Activated naive CD4-positive, alpha-beta T cell treated with anti-CD3 and anti-CD28 coated beads, Interleukin-2, amount 50 U/mL, for 16 hours (primary cell): Measurements from ENCODE around the gene LEKR1.
"Not testable (repeated sequence)": the region's sequence is repeated elsewhere in the genome, so short reads cannot be mapped to it uniquely, and the experiment has no call there.

Experiments
- DNase-seq: peaks from one replicate; pipeline ENCODE4 v3.0.0-alpha.2; 2020

Gene LEKR1

DNA sequence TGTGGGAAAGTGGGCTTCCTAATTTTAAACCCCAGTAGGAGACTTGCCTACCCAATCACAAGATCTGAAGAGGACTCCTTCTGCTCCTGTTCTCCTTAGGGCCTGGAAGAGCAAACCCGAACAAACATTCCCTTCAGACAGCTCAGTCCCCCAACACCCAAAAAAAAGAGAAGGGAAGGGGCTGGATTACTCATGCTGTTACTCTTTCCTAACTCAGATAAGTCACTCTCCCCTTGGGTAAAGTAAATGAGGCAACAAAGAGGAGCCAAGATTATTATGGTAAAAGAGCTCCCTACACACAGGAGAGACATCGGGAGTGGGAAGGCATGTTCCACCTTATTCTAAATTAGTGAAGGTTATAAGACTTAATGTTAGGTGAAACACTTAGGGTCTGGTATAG, 18.1 kb upstream of the LEKR1 start:
- no peak for DNase-seq

DNA sequence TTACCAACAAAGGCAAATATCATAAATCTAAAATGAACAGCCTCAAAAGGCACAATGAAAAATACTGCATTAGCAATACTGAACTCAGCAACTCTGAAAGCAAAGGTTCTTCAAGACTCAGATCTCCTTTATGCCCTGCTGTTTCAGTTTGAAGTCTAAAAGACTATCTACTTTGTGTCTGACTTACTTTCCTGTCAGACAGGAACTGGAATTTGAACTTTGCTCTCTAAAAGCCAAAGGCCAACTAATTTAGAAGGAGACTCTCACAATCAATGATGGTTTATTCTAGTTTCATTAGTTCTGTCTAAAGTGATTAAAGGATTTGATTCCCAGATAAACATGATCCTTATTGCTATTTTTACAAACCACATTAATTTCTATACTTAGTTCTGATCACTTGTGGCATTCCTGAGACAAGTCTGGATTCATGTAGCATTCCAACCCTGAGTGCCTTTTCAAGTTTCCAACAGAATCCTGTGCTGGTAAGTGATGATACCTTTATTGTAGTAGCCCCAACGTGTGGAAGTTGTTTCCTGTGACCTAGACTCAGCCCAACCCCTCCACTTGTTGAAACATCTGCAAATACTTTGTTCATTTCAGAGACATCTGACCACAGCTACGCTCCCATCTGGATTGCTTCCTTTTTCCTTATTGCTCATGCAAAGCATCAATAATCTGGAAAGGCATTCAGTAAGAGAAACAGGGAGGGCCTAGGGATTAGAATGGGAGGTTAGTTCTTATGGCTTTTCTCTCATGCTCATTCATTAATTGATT, 14.9 kb upstream of the LEKR1 start:
- DNase-seq, result no peak

DNA sequence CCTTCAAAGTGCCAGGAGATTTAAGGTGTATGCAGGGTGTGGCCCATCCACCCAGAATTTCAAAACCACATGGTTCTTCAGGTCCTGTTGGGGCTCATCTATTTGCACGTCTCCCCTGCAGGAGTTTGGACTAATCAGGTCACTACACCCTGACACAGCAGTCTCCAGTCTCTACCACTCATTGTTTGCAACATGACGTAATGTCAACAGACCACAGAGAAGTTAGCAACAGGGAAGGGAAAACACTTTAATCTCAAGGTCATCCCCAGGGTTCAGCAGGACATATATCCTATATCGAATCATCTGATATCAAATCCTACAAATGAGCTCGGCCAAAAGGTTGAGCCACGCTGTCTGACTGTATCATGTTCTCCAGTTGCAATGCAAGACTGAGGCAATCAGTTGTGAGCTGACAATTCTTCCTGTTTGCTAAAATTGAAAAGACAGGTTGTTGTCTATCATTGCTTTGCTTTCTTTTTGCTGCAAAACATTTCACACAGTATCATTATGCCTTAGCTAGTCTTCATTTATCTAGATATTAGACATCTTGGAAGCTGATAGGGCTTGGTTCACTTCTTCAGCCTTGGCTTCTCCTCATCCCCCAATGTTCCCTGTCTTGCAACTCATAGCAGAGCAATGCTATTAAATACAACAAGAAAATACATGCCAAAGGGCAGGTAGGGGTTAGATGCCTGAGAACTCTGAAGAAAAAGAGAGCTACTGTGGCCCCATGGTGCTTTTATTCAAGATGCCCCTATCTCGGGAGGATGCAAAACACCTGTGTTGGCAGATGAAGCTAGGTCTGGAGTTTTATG, 13.4 kb upstream of the LEKR1 start:
- no peak for DNase-seq

GRCh38 chr3:156814295-156814694, 11.9 kb upstream of the LEKR1 start:
- no peak for DNase-seq

DNA sequence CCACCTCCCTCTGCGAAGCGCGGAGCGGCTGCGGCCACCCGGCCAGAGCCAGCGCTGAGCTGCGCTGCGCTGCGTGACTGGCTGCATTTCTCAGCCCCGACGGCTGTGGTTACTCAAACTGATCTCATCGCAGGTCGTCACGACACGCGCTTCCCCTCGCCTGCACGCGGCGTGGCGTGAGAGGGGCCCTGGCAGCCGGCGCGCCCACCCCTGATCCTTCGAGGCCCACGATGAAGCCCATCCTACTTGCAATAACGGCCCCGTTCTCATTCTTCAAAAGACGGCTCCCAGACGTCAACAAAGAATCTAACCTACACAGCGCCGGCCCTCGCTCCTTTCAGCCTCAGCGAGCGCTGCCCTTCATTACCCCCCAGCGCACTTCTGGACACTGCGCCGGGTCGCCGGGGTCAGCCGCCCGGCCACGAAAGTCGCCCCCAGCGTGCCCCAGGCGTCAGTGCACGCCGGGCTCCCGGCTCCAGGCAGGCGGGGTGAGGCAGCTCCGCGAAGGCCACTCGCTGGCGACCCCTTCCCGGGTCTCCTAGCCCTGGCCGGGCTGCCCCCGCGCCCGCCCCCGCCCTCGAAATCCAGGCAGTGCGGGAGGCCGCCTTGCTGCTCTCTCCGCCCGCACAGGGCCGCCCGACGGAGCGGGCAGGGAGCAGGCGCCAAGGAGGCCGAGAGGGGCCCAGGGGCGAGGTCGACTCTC, 9.9 kb upstream of the LEKR1 start:
- peak; percentile 56 for DNase-seq

DNA sequence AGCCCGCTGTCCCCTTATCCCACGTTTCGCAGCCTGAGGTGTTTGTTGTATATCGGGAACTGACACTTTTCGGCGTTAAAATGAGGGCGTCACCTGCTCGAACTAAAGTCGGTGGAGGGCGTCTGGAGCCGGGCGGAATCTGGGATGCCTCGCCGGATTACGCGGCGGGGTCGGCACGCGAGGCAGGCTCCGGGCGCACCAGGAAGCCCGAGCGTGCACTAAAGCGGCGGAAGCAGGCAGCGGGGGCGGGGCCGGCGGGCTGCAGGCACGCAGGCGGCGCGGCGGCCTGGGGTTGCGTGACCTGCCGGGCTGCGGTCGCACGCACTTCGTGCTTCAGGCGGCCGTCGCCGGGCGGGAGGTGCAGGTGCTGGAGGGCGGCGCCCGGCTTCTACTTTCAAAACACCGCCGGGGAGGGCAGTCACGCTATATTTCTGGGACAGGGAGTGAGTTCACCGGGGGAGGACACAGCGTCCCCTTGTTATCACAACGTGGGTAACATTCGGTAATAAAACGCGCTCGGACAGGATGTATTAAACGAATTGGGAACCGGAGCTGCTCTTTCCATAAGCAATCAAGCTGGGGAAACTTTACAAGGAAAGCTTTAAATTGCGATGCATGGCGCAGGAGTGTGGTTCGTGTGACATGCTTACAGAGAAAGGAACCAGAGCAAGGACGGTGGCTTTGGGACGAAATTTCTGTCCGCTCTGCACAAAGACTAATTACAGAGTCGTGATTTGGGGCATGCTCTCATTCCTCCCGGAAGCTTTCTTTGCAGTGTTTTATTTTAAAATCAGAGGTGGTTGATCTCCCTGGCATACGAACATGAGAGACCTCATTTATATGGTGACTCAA, 9.1 kb upstream of the LEKR1 start:
- peak; percentile 94 for DNase-seq

DNA sequence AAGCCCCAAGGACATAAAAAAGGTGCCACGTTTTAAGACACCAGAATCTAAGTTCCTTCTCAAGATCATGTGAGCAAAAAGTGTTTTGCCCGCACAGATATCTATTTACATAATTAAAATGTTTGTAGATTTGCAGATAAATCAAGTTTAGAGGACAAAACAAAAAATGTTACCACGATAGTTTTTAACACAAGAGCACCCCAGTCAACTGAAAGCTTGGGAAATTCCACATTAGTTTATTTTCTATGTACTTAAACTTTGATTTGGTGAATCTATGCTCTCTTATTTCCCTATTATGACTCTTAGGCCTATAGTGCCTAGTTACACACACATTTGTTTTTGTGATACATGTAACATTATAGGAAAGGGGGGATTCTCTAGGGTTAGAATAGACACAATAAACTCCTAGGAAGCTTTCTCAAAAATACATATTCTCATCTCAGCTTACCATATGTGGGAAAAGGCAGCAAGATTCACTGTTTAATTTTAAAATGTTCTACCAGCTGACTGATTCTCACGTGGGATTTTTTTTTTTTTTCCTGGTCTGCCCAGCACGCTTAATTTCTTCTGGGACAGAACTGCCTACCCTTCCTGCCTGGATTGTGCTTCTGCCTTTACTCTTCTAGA, 8.4 kb upstream of the LEKR1 start:
- DNase-seq, result no peak

DNA sequence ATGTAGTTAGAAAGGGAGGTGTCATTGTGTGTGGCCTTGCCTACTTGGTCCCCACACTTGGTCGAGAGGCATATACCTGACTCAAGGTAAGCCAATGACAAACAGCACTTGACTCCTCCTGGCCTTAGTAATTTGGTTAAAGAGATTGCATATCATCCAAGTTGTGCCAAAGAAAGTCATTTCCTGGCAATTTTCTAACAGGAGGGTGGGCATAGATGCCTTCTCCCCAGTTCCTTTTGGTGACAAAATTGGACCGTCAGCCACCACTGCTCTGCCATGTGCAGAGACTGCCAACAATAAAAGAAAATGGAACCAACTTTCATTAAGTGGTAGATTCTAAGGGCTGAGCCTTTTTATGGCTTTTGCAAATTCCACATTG, 7.9 kb upstream of the LEKR1 start:
- no peak for DNase-seq

- DNase-seq, result no peak
Measured at GRCh38 chr3:156818890-156819289, 7.3 kb upstream of the LEKR1 start.

DNA sequence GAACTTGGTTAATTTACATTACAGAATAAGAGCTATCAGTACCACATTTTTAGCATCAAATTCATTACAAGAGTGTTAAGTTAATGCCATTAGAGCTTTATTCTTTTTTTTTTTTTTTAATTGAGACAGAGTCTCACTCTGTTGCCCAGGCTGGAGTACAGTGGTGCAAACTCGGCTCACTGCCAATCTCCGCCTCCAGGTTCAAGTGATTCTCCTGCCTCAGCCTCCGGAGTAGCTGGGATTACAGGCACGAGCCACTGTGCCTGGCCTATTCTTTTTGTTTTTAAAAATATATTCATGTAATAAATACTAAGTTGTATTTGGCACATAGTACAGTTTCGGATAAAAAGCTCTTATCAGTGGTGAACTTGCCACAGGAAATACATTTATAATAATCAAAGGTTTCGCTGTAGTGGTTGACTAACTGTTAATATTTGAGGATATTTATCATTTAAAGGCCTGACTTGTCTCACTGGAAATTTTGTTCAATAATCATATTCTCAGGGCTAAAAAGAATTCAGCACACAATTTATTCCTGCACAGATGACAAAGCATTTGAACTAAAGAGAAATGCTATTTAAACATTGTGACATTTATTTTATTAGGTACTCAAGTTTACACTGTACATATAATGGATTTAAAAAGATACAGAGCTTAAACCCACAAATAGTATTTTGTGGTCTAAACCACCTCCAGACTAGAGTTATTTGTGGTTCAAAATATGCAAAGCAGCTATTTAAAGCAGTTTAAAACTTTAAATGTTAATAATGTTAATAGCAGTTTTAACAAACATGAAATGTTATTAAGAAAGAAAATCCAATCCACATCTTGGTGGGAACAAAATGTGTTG, 6.1 kb upstream of the LEKR1 start:
- no peak for DNase-seq

DNA sequence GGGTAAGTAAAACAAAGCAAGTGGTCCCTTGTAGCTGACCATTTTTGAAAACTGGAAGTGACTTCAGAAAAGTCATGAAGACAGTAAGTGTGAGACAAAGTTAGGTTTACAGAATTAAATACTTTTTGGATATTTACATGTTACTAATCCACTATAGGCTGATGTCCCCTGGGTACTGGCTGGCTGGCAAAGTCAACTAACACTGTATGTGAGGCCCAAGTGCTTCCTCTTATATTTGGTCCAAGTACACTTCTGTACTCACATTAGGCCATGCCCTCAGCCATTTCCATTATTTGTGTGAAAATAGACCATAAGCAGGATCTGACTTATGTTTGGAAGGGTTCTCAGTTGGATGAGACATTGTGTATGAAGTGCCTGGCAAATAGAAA, 5.5 kb upstream of the LEKR1 start:
- DNase-seq, result no peak

DNA sequence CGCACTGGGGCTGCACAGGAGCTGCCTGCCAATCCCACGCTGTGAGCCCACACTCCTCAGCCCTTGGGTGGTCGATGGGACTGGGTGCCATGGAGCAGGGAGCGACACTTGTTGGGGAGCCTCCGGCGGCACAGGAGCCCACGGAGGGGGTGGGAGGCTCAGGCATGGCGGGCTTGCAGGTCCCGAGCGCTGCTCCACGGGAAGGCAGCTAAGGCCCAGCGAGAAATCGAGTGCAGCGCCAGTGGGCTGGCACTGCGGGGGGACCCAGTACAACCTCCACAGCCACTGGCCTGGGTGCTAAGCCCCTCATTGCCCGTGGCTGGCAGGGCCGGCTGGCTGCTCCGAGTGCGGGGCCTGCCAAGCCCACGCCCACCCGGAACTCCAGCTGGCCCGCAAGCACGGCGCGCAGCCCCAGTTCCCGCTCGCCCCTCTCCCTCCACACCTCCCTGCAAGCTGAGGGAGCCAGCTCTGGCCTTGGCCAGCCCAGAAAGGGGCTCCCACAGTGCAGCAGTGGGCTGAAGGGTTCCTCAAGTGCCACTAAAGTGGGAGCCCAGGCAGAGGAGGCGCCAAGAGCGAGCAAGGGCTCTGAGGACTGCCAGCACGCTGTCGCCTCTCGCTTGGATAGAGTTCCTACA, 3.4 kb upstream of the LEKR1 start:
- DNase-seq, result not testable (repeated sequence)

- DNase-seq, result no peak
Measured at GRCh38 chr3:156825795-156826143, 384 bp upstream of the LEKR1 start.

DNA sequence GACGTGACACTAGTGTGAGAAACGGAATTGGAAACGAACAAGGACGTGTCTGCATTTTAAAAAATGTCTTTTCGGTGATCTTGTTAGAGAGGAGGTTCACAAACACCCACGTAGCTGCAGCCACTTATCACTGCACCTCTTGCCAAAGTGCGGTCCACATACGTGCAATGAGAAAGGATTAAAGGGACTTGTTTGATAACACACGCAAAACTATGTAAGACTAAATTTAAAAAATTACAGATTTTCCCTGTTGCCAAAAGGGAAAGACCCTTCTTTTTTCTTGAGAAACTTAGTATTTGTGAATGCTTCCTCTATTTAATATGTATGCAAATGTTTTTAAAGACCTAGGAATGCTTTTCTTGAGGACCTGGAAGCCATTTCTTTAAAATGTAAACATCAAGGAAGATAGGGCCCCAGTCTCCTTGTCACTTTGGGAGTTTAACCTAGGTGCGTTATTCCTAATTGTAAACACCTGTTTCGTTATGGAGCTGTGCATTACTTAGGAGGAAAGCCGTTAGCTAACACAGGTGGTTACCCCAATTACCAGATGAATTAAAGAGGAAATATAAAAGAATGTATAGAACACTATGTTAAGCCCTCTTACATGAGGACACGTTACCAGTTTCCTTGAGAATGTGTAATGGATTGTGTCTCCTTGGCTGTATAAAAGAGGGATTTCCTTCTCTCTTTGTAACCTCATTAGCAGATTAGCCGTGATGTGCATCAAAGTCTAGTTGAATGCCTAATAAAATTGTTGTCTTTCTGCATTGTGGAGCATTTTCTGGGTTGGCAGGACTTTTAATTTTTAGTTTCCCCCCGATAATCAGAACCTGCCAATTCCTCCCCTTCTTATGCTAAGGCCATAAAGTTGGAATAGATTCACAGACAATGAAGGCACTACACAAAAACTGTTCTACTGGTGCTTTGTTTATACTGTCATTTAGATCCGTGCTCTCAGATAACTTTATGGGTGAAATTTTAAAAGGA, 1.0 kb downstream of the LEKR1 start:
- no peak for DNase-seq

- no peak for DNase-seq
Measured at GRCh38 chr3:156831006-156831405, 4.9 kb downstream of the LEKR1 start.

GRCh38 chr3:156834435-156834834, 8.3 kb downstream of the LEKR1 start:
- no peak for DNase-seq

- no peak for DNase-seq
Measured at GRCh38 chr3:156834962-156835535, 8.9 kb downstream of the LEKR1 start.

DNA sequence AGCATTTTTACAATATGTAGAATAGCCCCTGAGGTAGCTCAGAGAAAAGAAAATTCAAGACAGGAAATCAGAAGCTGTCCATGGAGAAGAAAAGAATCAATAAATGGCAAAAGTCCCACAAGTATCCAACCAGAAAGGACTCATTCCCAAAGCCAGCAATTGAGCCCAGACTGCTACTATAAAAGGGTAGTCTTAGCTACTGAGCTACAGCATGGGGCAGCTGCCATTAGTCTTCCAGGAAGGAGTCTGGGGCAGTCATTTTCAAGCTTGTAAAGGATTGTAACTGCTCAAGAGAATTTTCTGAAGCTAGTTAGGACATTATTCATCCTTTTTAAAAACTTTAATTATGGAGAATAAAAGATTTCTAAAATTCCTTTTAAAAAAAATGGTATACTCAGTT, 10.5 kb downstream of the LEKR1 start:
- DNase-seq, result no peak

- no peak for DNase-seq
Measured at GRCh38 chr3:156837115-156837514, 11.0 kb downstream of the LEKR1 start.
